ENCODE measurements around the gene NELFCD.
"Not testable (repeated sequence)": the region's sequence is repeated elsewhere in the genome, so short reads cannot be mapped to it uniquely, and the experiment has no call there.

The NELFCD gene, protein sequence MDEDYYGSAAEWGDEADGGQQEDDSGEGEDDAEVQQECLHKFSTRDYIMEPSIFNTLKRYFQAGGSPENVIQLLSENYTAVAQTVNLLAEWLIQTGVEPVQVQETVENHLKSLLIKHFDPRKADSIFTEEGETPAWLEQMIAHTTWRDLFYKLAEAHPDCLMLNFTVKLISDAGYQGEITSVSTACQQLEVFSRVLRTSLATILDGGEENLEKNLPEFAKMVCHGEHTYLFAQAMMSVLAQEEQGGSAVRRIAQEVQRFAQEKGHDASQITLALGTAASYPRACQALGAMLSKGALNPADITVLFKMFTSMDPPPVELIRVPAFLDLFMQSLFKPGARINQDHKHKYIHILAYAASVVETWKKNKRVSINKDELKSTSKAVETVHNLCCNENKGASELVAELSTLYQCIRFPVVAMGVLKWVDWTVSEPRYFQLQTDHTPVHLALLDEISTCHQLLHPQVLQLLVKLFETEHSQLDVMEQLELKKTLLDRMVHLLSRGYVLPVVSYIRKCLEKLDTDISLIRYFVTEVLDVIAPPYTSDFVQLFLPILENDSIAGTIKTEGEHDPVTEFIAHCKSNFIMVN

DNA sequence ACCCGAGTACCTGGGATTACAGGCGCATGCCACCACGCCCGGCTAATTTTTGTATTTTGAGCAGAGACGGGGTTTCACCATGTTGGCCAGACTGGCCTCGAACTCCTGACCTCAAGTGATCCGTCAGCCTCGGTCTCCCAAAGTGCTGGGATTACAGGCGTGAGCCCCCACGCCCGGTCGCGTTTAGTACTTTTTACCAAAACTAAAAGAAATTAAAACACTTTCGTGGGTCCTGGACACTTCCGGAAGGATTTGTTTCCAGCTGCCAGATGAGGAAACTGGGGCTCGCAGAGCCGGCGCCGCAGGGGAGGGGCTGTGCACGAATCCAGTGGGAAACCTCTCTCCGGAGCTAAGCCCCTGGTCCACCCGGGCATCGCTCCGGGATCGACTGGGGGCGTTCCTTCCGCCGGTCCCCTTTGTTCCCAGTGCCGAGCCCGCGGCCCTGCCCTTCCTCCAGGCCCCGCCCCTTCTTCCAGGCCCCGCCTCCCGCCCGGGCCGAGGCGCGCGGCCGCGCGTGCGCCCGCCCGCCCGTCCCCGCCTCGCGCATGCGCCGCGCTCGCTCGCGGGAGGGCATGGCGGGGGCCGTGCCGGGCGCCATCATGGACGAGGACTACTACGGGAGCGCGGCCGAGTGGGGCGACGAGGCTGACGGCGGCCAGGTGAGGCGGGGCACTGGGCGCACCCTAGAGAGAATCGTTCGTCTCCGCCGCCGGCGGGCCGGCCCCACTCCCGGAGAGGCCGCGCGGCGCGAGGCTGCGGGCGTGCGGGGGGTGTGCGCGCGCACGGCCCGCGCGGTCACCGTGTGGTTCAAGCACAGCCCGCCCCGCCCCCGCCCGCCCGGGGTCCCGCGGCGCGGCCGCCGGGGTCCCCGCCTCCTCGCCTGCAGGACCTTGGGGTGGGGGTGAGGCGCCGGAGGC lies at the start of gene NELFCD:
TSS of gene NELFCD (plus strand) at position 546 of the 917 bp plus-strand sequence. CDS start at position 600, 54 bp downstream.
- peak; percentile 82 for DNase-seq (ENCODE audit: low read depth)

DNA sequence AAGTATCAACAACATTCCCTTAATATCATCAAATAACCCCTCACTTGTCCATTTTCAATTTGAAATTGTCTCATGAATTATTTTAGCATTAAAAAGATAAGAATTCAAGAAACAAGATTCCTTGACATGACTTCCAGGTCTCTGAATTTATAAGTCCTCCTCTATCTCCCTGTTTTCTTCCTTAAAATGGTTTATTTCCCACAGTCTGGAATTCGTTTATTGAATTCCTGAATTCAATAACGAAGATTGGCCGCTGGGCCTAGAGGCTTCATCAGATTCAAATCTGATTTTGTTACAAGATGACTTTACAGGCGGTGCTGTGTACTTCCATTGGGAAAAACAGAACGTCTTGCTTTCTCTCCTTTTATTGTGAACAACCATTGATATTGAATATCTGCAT lies 48.9 kb upstream of the NELFCD start:
- DNase-seq (ENCODE audit: low read depth), result no peak

DNA sequence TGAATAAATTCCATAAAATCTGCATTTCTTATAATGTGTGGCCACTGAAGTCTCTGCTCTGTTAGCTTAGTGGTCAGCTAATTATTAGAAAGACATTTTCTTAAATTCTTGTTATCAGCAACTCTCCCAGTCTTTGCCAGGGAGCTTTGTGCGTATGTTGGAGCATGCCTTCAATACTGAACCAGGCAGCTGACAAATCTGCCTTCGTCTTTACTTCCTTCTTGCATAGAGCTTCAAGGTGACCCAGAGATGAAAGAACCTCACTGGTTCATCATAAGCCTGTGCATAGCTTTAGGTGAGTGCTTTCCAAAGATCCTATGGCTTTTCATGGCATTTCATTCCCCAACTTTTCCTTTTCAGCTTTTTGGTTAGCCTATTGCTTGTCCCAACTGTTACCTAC lies 43.0 kb upstream of the NELFCD start:
- no peak for DNase-seq (ENCODE audit: low read depth)

DNA sequence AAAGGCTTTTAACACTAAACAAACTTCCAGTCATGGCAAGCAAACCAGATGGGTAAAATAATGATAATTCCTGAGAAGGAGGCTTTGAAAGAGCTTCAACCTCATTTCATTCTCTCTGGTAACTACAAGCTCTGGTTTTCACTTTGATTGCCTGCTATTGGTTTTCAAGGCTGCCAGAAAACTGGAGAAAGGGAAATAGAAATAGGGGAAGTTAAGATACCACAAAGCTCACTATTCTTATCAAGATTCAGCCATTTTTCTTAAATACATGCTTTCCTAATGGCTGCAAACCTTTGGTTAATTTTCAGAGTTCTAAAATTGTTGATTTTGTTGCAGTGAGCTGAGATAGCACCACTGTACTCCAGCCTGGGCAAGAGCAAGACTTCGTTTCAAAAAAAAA lies 42.5 kb upstream of the NELFCD start:
- no peak for DNase-seq (ENCODE audit: low read depth)

DNA sequence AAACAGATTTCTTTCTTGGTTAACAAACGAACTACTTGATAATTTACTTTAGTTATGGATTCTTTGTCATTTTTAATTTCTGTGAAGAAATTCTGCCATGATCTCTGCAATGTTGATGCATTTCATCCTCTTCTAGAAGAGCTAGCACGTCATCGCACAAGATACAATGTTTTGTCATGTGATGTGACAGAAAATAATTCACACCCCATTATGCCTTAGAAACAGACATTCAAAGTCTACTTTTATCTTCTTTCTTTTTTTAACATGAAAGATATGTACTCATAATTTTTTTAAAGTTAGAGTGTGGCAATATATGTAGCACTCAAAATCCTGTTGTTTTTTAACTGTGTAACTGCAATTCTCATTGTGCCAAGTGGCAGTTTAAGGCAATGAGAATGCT lies 39.6 kb upstream of the NELFCD start:
- DNase-seq (ENCODE audit: low read depth), result no peak

DNA sequence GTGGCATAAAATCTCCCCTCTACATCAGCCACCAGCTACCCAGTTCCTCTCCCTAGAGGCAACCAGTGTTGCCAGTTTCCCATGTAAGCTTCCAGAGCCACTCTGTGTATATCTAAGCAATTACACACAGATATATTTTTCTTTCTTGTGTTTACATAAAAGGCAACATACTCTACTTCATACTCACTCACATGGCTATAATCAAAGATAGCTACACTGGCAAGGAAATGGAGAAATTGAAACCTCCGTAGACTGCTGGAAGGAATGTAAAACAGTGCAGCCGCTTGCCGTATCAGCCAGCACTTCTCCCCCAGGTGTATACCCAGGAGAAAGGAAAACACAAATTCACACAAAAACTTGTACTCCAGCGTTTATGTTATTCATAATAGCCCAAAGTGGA lies 38.5 kb upstream of the NELFCD start:
- no peak for DNase-seq (ENCODE audit: low read depth)

DNA sequence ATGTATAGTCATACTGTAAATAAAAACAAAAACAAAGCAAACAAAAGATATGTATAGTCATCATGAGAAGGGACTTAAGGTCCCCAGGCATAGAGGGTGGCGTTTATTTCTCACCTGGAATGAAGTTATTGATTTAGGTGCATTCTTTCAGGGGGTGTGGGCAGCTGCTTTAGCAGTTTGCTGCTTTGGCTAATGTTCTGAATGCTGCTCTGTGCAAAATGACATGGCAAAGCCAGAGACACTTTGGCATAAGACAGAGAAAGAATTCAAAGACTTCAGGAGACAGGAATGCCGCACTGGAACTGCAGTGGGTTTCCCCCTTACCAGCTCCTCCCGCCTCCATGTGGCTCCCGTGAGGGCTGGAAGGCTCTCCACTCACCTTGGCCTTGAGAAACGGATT lies 36.4 kb upstream of the NELFCD start:
- DNase-seq (ENCODE audit: low read depth), result no peak

DNA sequence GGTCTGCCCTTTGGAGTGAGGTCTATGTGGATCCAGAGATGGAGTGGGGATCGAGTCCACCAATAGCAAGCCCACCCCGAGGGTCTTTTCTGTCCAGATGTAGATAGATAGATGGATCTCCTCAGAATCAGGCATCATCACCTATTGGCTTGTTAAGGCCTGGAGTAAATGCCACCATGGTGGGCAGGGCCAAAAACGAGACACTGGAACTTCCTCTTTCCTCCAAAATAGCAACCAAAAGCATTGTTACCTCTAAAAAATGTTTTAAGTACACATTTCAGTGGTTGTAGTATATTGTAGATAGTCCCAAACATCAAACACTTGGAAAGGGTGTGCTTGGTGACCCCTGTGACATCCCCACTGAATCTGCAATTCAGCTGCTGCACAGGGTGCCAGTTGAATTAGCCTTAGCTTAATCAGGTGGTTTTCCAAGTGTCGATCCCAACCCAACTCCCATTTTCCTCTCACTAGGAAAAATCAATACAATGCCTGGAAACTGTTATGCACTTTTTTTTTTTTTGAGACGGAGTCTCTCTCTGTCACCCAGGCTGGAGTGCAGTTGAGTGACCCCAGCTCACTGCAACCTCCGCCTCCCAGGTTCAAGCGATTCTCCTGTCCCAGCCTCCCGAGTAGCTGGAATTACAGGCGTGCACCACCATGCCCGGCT lies 35.0 kb upstream of the NELFCD start:
- no peak for DNase-seq (ENCODE audit: low read depth)

DNA sequence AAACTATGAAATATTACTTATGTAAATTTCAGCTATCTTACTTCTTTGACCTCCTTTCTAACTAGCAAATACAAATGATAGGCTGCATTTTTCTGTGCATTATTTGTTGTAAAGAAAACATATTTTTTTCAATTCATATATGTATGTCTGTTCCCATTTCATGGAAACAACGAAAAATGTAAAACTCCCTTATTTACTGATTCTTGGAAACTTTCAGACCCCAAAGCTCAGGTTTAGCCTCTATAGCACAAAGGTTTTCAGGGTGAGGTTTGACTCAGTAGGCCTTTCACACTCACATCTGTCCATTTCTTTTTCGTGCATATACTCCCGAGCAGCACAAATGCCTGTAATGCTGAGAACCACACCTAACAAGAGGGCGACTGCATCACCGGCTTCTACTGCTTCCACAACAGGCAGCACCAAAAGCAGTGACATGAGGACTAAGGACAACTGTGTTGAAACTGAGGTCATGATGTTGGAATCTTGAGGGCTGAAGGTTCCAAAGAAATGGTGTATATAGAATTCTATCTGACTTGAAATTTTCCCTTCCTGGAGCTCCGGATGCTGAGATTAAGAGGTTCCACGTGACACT lies 33.2 kb upstream of the NELFCD start:
- DNase-seq (ENCODE audit: low read depth), result not testable (repeated sequence)

DNA sequence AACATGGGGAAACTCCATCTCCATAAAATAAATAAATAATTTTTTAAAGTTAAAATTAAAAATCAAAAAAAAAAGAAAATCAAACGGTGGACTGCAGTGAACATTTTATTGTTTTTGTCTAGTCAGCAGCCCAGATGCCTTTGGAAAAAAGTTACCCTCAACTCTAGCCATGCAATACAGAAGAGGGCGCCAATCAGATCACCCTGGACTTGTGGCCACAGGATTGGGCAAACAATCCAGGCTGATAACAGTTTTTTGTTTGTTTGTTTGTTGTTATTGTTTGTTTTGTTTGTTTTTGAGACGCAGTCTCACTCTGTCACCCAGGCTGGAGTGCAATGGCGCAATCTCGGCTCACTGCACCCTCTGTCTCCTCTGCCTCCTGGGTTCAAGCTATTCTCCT lies 30.5 kb upstream of the NELFCD start:
- DNase-seq (ENCODE audit: low read depth), result no peak

DNA sequence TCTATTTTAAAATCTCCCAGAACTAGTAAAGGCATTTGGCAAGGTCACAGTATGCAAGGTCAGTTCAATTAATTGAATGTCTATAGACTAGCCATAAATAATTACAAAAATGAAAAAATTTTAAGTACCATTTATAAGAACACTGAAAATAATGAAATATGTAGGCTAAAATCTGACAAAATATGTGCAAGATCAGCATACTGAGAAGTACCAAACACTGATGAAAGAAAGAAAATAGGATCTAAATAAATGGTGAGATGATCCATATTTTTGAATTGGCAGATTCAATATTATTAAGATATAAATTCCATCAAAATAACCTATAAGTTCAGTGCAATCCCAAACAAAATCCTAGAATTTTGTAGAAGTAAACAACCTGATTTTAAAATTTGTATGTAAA lies 28.0 kb upstream of the NELFCD start:
- no peak for DNase-seq (ENCODE audit: low read depth)

DNA sequence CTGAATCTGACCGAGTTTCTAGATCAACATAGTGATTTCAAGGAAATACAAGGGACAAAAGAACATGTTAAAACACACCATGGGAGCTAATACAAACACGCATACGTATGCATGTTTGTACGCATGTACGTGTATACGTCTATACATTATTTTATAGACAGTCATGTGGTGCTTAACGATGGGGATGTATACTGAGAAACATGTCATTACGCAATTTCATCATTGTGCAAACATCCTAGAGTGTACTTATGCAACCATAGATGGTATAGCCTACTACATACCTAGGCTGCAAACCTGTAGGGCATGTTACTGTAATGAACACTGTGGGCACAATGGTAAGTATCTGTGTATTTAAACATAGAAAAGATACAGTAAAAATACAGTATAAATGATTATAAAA lies 25.0 kb upstream of the NELFCD start:
- no peak for DNase-seq (ENCODE audit: low read depth)

DNA sequence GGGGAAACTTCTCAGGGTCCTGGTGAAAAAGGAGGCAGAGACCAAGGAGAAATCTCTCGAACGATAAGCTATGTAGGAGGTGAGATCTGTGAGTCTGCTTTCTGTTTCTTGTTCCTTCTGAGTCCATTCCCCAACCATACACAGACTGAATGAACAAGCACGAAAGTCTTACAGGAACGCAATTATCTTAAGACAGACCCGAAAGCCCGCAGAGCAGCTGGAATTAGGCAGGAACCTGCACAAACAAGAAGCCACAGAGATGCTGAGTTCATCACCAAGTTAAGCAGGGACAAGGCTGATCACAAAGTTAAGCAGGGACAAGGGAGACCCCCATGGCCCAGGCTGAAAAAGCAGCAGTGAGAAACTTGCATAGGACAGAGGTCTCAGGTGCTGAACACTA lies 21.4 kb upstream of the NELFCD start:
- DNase-seq (ENCODE audit: low read depth), result no peak

DNA sequence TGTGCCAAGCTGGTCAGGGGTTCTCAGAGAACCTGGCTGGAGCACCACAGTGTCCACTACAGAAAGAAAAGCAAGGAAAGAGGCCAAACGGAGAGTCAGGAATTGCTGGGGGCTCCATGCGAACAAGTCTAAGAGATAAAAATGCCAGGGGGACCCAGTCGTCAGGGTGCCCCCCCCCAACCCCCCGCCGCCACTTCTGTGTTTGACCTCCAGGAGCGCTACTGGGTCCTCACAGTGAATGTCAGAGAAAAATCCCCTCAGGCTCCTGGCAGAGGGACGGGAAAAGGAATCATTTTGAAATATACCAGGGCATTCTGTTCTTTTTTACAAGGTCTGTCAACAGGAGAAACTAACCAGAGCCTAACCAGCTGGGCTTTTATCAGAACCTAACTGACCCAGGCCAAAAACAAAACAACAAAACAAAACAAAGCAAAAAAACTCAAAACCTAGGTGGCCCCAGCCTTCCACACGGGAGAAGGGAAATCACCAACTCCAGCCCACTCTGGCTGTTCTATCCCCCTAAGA lies 17.9 kb upstream of the NELFCD start:
- DNase-seq (ENCODE audit: low read depth), result no peak

DNA sequence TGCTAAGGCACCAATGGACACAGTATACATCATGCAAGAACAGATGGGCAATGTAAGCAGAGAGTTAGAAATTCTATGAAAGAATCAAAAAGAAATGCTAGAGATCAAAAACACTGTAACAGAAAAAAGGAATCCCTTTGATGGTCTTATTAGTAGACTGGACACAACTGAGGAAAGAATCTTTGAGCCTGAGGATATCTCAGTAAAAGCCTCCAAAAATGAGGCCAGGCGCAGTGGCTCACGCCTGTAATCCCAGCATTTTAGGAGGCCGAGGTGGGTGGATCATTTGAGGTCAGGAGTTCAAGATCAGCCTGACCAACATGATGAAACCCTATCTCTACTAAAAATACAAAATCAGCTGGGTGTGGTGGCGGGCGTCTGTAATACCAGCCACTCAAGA lies 17.1 kb upstream of the NELFCD start:
- not testable (repeated sequence) for DNase-seq (ENCODE audit: low read depth)

DNA sequence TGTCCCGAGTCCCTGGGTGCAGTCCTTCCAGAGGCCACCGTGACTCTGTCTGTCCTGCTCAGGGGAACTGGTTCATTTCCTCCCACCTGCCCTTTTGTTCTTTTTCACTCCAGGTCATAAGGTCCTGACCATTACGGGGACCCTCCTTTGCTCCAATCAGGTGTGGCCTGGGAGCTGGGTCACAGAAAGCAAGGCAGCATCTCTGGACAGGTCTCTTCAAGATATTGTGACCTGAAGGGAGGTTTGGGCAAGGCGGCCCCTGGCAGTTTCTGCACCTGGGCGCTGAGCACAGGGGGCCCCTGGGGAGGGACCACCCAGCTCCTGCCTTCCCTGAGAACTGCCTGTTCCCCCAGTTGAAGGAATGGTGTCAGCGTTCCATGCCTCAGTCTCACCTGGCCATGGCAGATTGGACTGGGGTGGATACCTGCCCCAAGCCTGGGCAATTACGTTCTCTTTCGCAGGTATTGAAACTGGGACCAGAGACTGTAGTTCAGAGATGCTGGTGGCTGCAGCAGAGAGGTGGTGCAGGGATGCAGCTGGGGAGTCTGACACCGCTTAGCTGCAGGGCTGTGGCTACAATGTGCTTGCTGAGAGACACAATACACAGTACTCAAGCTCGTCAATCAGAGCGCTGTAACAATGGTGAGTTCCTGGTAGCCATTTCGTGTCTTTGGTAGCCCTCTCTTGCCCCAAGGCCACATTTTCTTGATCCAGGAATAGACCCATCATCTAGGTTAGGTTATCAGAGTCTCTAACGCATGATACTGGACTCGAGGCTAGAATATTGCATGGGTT lies 15.6 kb upstream of the NELFCD start:
- no peak for DNase-seq (ENCODE audit: low read depth)

DNA sequence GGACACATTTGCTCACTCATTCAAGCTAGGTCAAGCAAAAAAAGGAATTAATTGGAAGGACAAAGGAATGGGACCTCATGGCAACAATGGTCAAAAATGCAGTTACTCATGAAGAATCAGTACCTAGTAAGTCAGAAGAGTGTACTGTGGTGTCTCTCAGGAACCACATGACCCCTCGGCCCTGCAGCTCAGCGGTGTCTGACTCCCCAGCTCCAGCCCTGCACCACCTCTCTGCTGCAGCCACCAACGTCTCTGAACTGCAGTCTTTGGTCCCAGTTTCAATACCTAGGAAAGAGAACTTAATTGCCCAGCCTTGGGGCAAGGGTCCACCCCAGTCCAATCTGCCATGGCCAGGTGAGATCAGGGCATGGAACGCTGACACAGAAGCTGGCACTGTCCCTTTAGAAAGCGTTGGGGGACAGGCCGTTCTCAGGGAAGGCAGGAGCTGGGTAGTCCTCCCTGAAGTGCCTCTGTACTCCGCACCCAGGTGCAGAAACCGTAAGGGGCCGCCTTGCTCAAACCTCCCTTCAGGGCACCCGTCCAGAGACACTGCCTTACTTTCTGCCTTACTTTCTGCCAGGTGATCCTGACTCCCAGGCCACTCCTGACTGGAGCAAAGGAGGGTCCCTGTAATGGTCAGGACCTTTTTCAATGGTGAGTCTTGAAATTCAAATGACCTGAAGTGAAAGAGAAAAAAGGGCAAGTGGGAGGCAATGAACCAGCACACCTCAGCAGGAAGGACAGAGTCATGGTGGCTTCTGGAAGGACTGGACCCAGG lies 13.2 kb upstream of the NELFCD start:
- DNase-seq (ENCODE audit: low read depth), result no peak

DNA sequence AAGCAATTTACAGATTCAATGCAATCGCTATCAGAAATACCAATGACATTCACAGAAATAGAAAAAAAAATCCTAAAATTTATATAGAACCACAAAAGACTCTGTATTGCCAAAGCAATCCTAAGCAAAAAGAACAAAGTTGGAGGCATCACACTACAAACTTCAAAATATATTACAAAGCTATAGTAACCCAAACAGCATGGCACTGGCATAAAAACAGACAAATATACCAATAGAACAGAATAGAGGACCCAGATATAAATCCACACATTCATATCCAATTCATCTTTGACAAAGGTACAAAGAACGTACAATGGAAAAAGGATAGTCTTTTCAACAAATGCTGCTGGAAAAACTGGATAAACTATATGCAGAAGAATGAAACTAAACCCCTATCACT lies 11.6 kb upstream of the NELFCD start:
- DNase-seq (ENCODE audit: low read depth), result no peak

DNA sequence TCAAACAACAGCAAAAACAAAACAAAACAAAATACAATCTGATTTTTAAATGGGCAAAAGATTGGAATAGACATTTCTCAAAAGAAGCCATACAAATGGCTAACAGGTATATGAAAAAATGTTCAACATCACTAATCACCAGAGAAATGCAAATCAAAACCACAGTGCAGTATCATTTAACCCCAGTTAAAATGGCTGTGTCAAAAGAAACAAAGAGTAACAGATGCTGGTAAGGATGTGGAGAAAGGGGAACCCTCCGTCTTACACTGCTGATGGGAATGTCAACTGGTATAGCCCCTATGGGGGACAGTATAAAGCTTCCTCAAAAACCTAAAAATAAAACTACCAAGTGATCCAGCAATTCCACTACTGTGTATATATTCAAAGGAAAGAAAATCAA lies 10.9 kb upstream of the NELFCD start:
- no peak for DNase-seq (ENCODE audit: low read depth)

DNA sequence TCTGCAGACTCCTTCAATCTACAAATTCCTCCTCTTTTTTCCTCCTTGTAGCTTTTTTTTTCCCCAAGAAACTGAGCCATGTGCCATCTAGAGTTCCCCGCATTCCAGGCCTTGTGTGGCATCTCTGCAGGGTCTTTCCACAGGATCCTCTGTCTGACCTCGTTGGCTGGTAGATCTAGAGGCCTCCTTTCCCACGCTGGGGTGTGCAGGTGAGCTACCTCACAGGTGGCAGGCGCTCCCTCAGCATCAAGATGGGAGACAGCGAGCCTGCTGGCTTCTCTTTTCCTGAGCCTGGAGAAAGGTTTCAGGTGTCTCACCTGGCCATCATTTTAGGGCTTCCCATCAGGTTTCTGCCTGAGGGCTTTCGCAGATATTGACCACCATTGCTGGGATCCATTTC lies 9.6 kb upstream of the NELFCD start:
- DNase-seq (ENCODE audit: low read depth), result no peak
